Immature natural killer cell (primary cell): ENCODE data around the gene LORICRIN. TPM values are rescaled to one million over a fixed set of nuclear protein-coding genes. Genes with fewer than 3 reads are reported as not detected.

Experiments used
- DNase-seq, 3 donors: peaks; one replicate each; pipeline ENCODE4 v3.0.0; 2022; ENCODE audit warnings: mixed read lengths in 1 of 3
- H3K27ac Mint-ChIP-seq, 6 donors: one replicate each; pipeline ENCODE4 v1.8.0; 2020; ENCODE audit warnings: mixed read lengths in 6 of 6, mild to moderate bottlenecking in 5 of 6, inconsistent platforms in 4 of 6, moderate library complexity in 3 of 6
- H3K27me3 Mint-ChIP-seq, 3 donors: one replicate each; pipeline ENCODE4 v1.8.0; 2020 to 2021; ENCODE audit warnings: low read depth in 3 of 3, mild to moderate bottlenecking in 3 of 3, mixed read lengths in 3 of 3, moderate library complexity in 3 of 3, inconsistent platforms in 1 of 3
- H3K36me3 Mint-ChIP-seq, 3 donors: one replicate each; pipeline ENCODE4 v1.8.0; 2020; ENCODE audit warnings: mixed read lengths in 3 of 3, inconsistent platforms in 2 of 3, mild to moderate bottlenecking in 2 of 3
- H3K4me1 Mint-ChIP-seq, 2 donors: one replicate each; pipeline ENCODE4 v1.8.0; 2020; ENCODE audit warnings: inconsistent platforms in 2 of 2, mild to moderate bottlenecking in 2 of 2, mixed read lengths in 2 of 2, moderate library complexity in 1 of 2
- H3K4me3 Mint-ChIP-seq, 5 donors: one replicate each; pipeline ENCODE4 v1.8.0; 2020; ENCODE audit warnings: mild to moderate bottlenecking in 5 of 5, mixed read lengths in 5 of 5, inconsistent platforms in 3 of 5, moderate library complexity in 3 of 5
- H3K9me3 Mint-ChIP-seq, 6 donors: one replicate each; pipeline ENCODE4 v1.8.0; 2020; ENCODE audit warnings: mild to moderate bottlenecking in 6 of 6, mixed read lengths in 6 of 6, inconsistent platforms in 4 of 6, moderate library complexity in 3 of 6
- polyA plus RNA-seq, 3 donors: library from polyadenylated mRNA; unstranded; fragments of 300-500 nt; fragmentation: Illumina TruSeq; gene quantifications; one replicate each; pipeline ENCODE4 v1.2.3, GENCODE V29; 2021

LORICRIN gene
- polyA plus RNA-seq, 3 donors from 2014 or later, result not detected

- H3K4me1 Mint-ChIP-seq, result no peaks in the 10 kb centered on the region
- no peaks in the 10 kb centered on the region for H3K9me3 Mint-ChIP-seq
- no peak overlapping the region for H3K4me3 Mint-ChIP-seq
- no peak overlapping the region for H3K27ac Mint-ChIP-seq
- H3K36me3 Mint-ChIP-seq, result no peaks in the 10 kb centered on the region
- DNase-seq, result no peak
- peaks cover 0 to 11% (median 1%) of the 10 kb centered on the region in 3 donors for H3K27me3 Mint-ChIP-seq
Observed at GRCh38 chr1:153232553-153232952, 26.9 kb upstream of the LORICRIN start.

- H3K9me3 Mint-ChIP-seq, result no peaks in the 10 kb centered on the region
- H3K27me3 Mint-ChIP-seq, result peaks cover 0 to 14% (median 1%) of the 10 kb centered on the region in 3 donors
Observed at GRCh38 chr1:153233448-153233847, 26.0 kb upstream of the LORICRIN start.

GRCh38 chr1:153238527-153238926, 21.0 kb upstream of the LORICRIN start:
- Mint-ChIP-seq H3K4me1 (no peaks in the 10 kb centered on the region), H3K27ac (no peak overlapping the region), H3K27me3 (peaks cover 0 to 16% (median 6%) of the 10 kb centered on the region in 3 donors), H3K9me3 (peaks cover 0 to 2% (median 0%) of the 10 kb centered on the region in 6 donors), H3K4me3 (no peak overlapping the region), H3K36me3 (no peaks in the 10 kb centered on the region)
- DNase-seq, result no peak

More at GRCh38 chr1:153233448-153233847, 26.0 kb upstream of the LORICRIN start:
- H3K27ac Mint-ChIP-seq, result no peak overlapping the region
- no peaks in the 10 kb centered on the region for H3K4me1 Mint-ChIP-seq
- H3K36me3 Mint-ChIP-seq, result no peaks in the 10 kb centered on the region
- no peak overlapping the region for H3K4me3 Mint-ChIP-seq
- DNase-seq, result no peak

- Mint-ChIP-seq H3K9me3 (peaks cover 0 to 6% (median 2%) of the 10 kb centered on the region in 6 donors), H3K27me3 (peaks cover 5 to 14% (median 12%) of the 10 kb centered on the region in 3 donors), H3K36me3 (no peaks in the 10 kb centered on the region), H3K27ac (no peak overlapping the region), H3K4me3 (no peak overlapping the region), H3K4me1 (peaks cover 0 to 5% of the 10 kb centered on the region in 2 donors)
- DNase-seq, result no peak
Observed at GRCh38 chr1:153242160-153242559, 17.3 kb upstream of the LORICRIN start.

GRCh38 chr1:153245466-153245865, 14.0 kb upstream of the LORICRIN start:
- H3K27me3 Mint-ChIP-seq, result peaks cover 5 to 16% (median 16%) of the 10 kb centered on the region in 3 donors
- peaks cover 0 to 6% (median 2%) of the 10 kb centered on the region in 6 donors for H3K9me3 Mint-ChIP-seq
- H3K4me1 Mint-ChIP-seq, result peaks cover 0 to 5% of the 10 kb centered on the region in 2 donors
- H3K36me3 Mint-ChIP-seq, result no peaks in the 10 kb centered on the region
- no peak for DNase-seq
- H3K27ac Mint-ChIP-seq, result no peak overlapping the region
- no peak overlapping the region for H3K4me3 Mint-ChIP-seq

- Mint-ChIP-seq H3K9me3 (peaks cover 0 to 6% (median 2%) of the 10 kb centered on the region in 6 donors), H3K4me1 (peaks cover 0 to 5% of the 10 kb centered on the region in 2 donors), H3K27ac (no peak overlapping the region), H3K27me3 (peaks cover 5 to 19% (median 16%) of the 10 kb centered on the region in 3 donors), H3K4me3 (no peak overlapping the region), H3K36me3 (no peaks in the 10 kb centered on the region)
- DNase-seq, result no peak
Observed at GRCh38 chr1:153246018-153246417, 13.5 kb upstream of the LORICRIN start.

- Mint-ChIP-seq H3K4me1 (peaks cover 0 to 5% of the 10 kb centered on the region in 2 donors), H3K27ac (no peak overlapping the region), H3K4me3 (no peak overlapping the region), H3K27me3 (peaks cover 5 to 20% (median 14%) of the 10 kb centered on the region in 3 donors), H3K36me3 (no peaks in the 10 kb centered on the region), H3K9me3 (peaks cover 0 to 6% (median 2%) of the 10 kb centered on the region in 6 donors)
- no peak for DNase-seq
Observed at GRCh38 chr1:153246825-153247224, 12.7 kb upstream of the LORICRIN start.

DNA sequence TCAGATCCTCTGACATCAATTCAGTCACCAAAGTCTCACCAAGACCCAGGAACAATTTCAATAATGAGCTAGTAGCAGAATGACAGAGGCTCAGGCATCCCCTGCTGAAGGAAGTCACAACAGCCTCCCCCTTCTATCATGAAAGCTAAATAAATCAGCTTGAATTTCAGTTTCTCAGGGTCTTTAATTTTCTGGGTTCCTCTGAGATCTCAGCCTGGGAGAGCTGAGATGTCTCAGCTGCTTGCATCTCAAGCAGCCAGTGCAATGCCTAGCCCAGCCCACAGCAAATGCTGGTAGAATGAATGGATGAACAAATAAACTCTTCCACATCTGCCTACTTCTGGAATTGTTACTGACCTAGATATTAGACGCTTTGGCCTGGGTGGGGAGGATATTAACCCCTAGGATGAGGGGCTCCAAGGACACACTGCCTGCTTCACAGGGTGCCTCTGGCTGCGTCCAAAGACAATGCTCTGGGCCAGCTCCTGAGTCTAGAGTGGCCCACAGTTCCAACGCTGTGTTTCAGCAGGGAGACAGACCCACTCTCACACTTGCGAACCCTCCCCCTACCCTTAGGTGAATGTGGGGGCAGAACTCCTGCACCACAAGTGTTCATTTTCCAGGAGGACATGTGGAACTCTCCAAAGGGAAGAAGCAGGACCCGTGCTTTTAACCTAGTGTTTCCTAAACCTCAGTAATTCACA, 11.2 kb upstream of the LORICRIN start:
- Mint-ChIP-seq H3K27me3 (peaks cover 5 to 20% (median 11%) of the 10 kb centered on the region in 3 donors), H3K36me3 (no peaks in the 10 kb centered on the region), H3K9me3 (peaks cover 0 to 6% (median under 1%) of the 10 kb centered on the region in 6 donors)

GRCh38 chr1:153250166-153250565, 9.3 kb upstream of the LORICRIN start:
- Mint-ChIP-seq H3K36me3 (no peaks in the 10 kb centered on the region), H3K4me1 (no peaks in the 10 kb centered on the region), H3K27me3 (peaks cover 2 to 21% (median 11%) of the 10 kb centered on the region in 3 donors), H3K4me3 (no peak overlapping the region), H3K9me3 (peaks cover 0 to 4% (median 0%) of the 10 kb centered on the region in 6 donors), H3K27ac (no peak overlapping the region)
- DNase-seq, result no peak

More for the DNA sequence above, 11.2 kb upstream of the LORICRIN start:
- peaks cover 0 to 5% of the 10 kb centered on the region in 2 donors for H3K4me1 Mint-ChIP-seq
- H3K27ac Mint-ChIP-seq, result no peak overlapping the region
- no peak overlapping the region for H3K4me3 Mint-ChIP-seq
- no peak for DNase-seq

- peaks cover 0 to 4% (median 0%) of the 10 kb centered on the region in 6 donors for H3K9me3 Mint-ChIP-seq
- DNase-seq, result no peak
- H3K27ac Mint-ChIP-seq, result no peak overlapping the region
- no peaks in the 10 kb centered on the region for H3K4me1 Mint-ChIP-seq
- H3K27me3 Mint-ChIP-seq, result peaks cover 2 to 21% (median 10%) of the 10 kb centered on the region in 3 donors
- H3K36me3 Mint-ChIP-seq, result no peaks in the 10 kb centered on the region
- H3K4me3 Mint-ChIP-seq, result no peak overlapping the region
Observed at GRCh38 chr1:153251087-153251486, 8.4 kb upstream of the LORICRIN start.

DNA sequence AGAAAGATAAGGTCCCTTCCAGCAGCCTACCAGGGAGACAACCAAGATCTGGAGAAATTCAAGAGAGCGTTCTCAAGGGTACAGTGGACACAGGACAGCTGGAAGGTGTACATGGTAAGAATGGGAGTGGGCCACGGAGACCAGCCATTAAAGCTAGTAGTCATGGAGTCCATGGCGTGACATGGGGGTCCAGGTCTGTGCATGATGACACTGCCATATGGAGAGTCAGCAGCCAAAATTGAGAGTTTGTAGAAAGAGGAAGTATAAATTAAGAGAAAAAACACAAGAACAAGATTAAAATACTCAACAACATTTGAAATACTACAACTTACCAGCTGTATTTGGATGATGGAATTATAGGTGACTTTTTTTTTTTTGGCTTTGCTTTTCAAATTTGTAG, 7.9 kb upstream of the LORICRIN start:
- Mint-ChIP-seq H3K36me3 (no peaks in the 10 kb centered on the region), H3K4me3 (no peak overlapping the region), H3K27ac (no peak overlapping the region), H3K9me3 (peaks cover 0 to 4% (median 0%) of the 10 kb centered on the region in 6 donors), H3K4me1 (no peaks in the 10 kb centered on the region), H3K27me3 (peaks cover 2 to 21% (median 7%) of the 10 kb centered on the region in 3 donors)
- no peak for DNase-seq

GRCh38 chr1:153251988-153252387, 7.5 kb upstream of the LORICRIN start:
- Mint-ChIP-seq H3K27me3 (peaks cover 2 to 19% (median 7%) of the 10 kb centered on the region in 3 donors), H3K27ac (no peak overlapping the region), H3K4me1 (no peaks in the 10 kb centered on the region), H3K36me3 (no peaks in the 10 kb centered on the region), H3K9me3 (peaks cover 0 to 4% (median 0%) of the 10 kb centered on the region in 6 donors), H3K4me3 (no peak overlapping the region)
- DNase-seq, result no peak

GRCh38 chr1:153253076-153253475, 6.4 kb upstream of the LORICRIN start:
- no peak for DNase-seq
- no peak overlapping the region for H3K4me3 Mint-ChIP-seq
- peaks cover 0 to 4% (median 0%) of the 10 kb centered on the region in 6 donors for H3K9me3 Mint-ChIP-seq
- no peaks in the 10 kb centered on the region for H3K4me1 Mint-ChIP-seq
- peaks cover 2 to 23% (median 7%) of the 10 kb centered on the region in 3 donors for H3K27me3 Mint-ChIP-seq
- H3K27ac Mint-ChIP-seq, result no peak overlapping the region
- H3K36me3 Mint-ChIP-seq, result no peaks in the 10 kb centered on the region

DNA sequence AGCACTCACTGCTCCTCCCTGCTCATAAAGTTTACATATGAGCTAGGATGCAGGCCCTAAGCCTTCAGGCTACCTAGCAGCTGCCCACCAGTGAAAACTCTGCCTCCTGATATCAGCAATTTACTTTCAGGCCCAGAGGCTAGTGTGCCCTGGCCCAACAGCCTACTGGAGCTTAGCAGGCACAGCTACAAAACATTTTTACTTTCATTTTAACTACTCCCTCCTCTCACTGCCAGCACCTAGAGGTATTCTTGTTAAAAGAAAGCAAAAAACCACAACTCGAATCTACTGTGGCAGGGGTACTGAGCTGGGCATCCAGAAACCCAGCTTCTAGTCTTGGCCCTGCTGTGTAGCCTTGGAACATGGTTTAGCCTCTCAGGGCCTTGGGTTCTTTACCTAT, 5.8 kb upstream of the LORICRIN start:
- Mint-ChIP-seq H3K9me3 (peaks cover 0 to 4% (median 0%) of the 10 kb centered on the region in 6 donors), H3K36me3 (no peaks in the 10 kb centered on the region), H3K27ac (no peak overlapping the region), H3K4me3 (no peak overlapping the region), H3K4me1 (no peaks in the 10 kb centered on the region), H3K27me3 (peaks cover 2 to 23% (median 7%) of the 10 kb centered on the region in 3 donors)
- DNase-seq, result no peak
